Ovary (tissue), 9 donors: ENCODE measurements around the gene RILPL2. TPM values are rescaled to one million over a fixed set of nuclear protein-coding genes. Genes with fewer than 3 reads are reported as not detected.
"Not testable (repeated sequence)": the region's sequence is repeated elsewhere in the genome, so short reads cannot be mapped to it uniquely, and the experiment has no call there.

Source experiments
- DNase-seq, 5 donors: peaks; one replicate each; pipeline ENCODE4 v3.0.0-alpha.2; 2019 to 2020
- H3K27ac ChIP-seq, 2 donors: fragments of 200-600 bp; one replicate each; pipeline versions ENCODE4 v1.5.1 to v1.8.0; 2019 to 2022
- H3K27me3 ChIP-seq: fragments of 200-600 bp; one replicate; pipeline ENCODE4 v1.8.0; 2022
- H3K36me3 ChIP-seq: fragments of 200-600 bp; sonication (generic); one replicate; pipeline ENCODE4 v1.5.1; 2019
- H3K4me1 ChIP-seq: one replicate; pipeline ENCODE4 v1.8.1; 2013; ENCODE audit warnings: mild to moderate bottlenecking, moderate library complexity; ENCODE audit not compliant: insufficient read depth
- H3K4me3 ChIP-seq: fragments of 200-600 bp; sonication (generic); one replicate; pipeline ENCODE4 v1.5.1; 2017
- H3K9me3 ChIP-seq, 2 donors: fragments of 200-600 bp in 1 of 2; sonication (generic) in 1 of 2; one replicate each; pipeline versions ENCODE4 v1.5.1 to v1.8.1; 2013 to 2019; ENCODE audit warnings: mild to moderate bottlenecking in 1 of 2, moderate library complexity in 1 of 2
- EP300 ChIP-seq: sonication (generic); formaldehyde crosslinking; IDR thresholded peaks from one replicate; pipeline ENCODE4 v1.6.1; 2017; ENCODE audit warnings: antibody characterized with exemption
- POLR2A ChIP-seq: fragments of 450-650 bp; IDR thresholded peaks from one replicate; pipeline ENCODE4 v1.6.1; 2017; ENCODE audit warnings: antibody characterized with exemption, mild to moderate bottlenecking, moderate library complexity
- whole genome bisulfite sequencing, 3 donors: extraction: QIAGEN DNeasy Blood & Tissue Kit in 1 of 3; methylation state at CpG; one replicate each; pipeline versions ENCODE4 v1.1.5 to v1.1.7; 2013 to 2017; 5-methylcytosine and 5-hydroxymethylcytosine counted together
- intact Hi-C, 4 donors: fragments of 100-400 bp; cut with DNase I; formaldehyde crosslinking; loops; one replicate each; pipeline versions ENCODE4 v1.11.0 to v1.15.1; 2022 to 2023
- polyA plus RNA-seq, 2 donors: library from polyadenylated mRNA; stranded (reverse); fragments of 200-250 nt in 1 of 2; fragments of 350-450 nt in 1 of 2; fragmentation: Illumina TruSeq in 1 of 2; extraction: RNeasy Lipid Tissue Mini Kit (QIAGEN cat#74804) in 1 of 2; gene quantifications; one replicate each; pipeline ENCODE4 v1.2.3, GENCODE V29; 2013 to 2014
- total RNA-seq, 7 donors: library from RNA; depleted of rRNA in 2 of 7; stranded (reverse); fragments of >200 nt in 2 of 7; fragmentation: NEBNext Ultra II Directional in 3 of 7; extraction: Animal tissue kit (Norgen Biotek cat#: 25700) in 3 of 7; gene quantifications; one replicate each; pipeline versions ENCODE4 v1.1.0 to v1.2.4, GENCODE V29; 2016 to 2023
- TF ChIP-seq, protein P1 (sequence below), 3 donors: fragments of 450-650 bp in 2 of 3; fragments of 200-600 bp in 1 of 3; IDR thresholded peaks; one replicate each; pipeline versions ENCODE4 v1.5.1 to v1.8.0; 2016 to 2022; ENCODE audit warnings: antibody characterized with exemption in 3 of 3, mild to moderate bottlenecking in 1 of 3
- donor health status: DM: no; HTN: no; CAD: no; lungs with moderate emphysema.
- donor health status: DM: no; HTN: no; CAD: no.
- donor health status: Bipolar disorder and iron deficiency.
- donor health status: DM: yes; HTN: yes; CAD: no.
- donor health status: DM: no; HTN: no; CAD: no.
- donor health status: DM: yes; HTN: yes; CAD: no.

Gene RILPL2
- total and polyA plus RNA-seq, 9 donors, result 4.6 to 8.7 (median 5.8) TPM

DNA sequence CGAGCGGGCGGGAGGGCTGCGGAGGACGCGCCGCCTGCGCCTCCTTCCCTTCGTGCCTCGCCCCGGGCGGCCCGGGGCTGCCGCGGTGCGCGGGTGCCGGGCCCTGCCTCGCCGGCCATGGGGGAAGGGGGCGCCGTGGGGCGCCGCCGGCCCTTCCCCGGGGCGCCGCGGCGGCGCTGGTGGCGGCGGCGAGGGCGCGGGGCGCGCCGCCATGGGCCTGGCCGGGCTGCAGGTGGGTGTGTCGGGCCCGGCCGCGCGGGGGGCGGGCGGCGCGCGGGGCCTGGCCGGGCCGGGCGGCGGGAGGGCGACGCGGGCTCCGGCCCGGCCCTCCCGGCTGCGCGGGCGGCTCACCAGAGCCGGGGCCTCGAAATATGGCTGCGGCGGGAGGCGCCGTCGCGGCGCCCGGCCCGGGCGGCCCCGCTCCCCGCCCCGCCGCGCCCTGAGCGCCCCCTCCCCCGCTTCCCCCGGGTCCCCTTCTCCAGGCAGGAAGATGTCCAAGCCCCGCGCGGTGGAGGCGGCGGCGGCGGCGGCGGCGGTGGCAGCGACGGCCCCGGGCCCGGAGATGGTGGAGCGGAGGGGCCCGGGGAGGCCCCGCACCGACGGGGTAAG, 47.4 kb downstream of the RILPL2 start:
- peak overlapping the region; percentile 44 for H3K4me3 ChIP-seq
- H3K27me3 ChIP-seq, result no peaks in the 10 kb centered on the region
- H3K27ac ChIP-seq, result peak overlapping the region; percentile 74 to 76
- no peaks in the 10 kb centered on the region for H3K9me3 ChIP-seq
- no peaks in the 10 kb centered on the region for H3K36me3 ChIP-seq
- DNase-seq, result peak in 3 of 5 donors; percentile 18 to 49 (median 38)
- no peak for TF ChIP-seq POLR2A
- no peak for TF ChIP-seq EP300
- TF ChIP-seq, protein P1, sequence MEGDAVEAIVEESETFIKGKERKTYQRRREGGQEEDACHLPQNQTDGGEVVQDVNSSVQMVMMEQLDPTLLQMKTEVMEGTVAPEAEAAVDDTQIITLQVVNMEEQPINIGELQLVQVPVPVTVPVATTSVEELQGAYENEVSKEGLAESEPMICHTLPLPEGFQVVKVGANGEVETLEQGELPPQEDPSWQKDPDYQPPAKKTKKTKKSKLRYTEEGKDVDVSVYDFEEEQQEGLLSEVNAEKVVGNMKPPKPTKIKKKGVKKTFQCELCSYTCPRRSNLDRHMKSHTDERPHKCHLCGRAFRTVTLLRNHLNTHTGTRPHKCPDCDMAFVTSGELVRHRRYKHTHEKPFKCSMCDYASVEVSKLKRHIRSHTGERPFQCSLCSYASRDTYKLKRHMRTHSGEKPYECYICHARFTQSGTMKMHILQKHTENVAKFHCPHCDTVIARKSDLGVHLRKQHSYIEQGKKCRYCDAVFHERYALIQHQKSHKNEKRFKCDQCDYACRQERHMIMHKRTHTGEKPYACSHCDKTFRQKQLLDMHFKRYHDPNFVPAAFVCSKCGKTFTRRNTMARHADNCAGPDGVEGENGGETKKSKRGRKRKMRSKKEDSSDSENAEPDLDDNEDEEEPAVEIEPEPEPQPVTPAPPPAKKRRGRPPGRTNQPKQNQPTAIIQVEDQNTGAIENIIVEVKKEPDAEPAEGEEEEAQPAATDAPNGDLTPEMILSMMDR (IDR thresholded peaks at IDR 0.05), result no peak
- 0% methylated on average over 16 to 90 of the region's 102 CpGs for WGBS, 3 donors
- H3K4me1 ChIP-seq, result peaks cover 12% of the 10 kb centered on the region
- intact Hi-C loops, result loop anchor here in 1 of 4 donors (2.0 kb wide), 1 partner anchor 24 kb away; the partner anchor contains the start of gene SBNO1

GRCh38 chr12:123388177-123388950, 48.1 kb downstream of the RILPL2 start:
- Histone ChIP-seq H3K36me3 (no peaks in the 10 kb centered on the region), H3K4me3 (peak overlapping the region; percentile 38), H3K4me1 (peaks cover 12% of the 10 kb centered on the region), H3K9me3 (no peaks in the 10 kb centered on the region), H3K27me3 (no peaks in the 10 kb centered on the region), H3K27ac (peak overlapping the region; percentile 66 to 67)
- 1% methylated on average over 38 to 52 of the region's 52 CpGs for WGBS, 3 donors
- intact Hi-C loops, result loop anchor here in 1 of 4 donors (2.0 kb wide), 1 partner anchor 24 kb away; the partner anchor contains the start of gene SBNO1
- peak; percentile 75 to 86 (median 82) for DNase-seq
- no peak for TF ChIP-seq POLR2A
- TF ChIP-seq EP300, result no peak
- TF ChIP-seq, protein P1 (IDR thresholded peaks at IDR 0.05), result no peak

DNA sequence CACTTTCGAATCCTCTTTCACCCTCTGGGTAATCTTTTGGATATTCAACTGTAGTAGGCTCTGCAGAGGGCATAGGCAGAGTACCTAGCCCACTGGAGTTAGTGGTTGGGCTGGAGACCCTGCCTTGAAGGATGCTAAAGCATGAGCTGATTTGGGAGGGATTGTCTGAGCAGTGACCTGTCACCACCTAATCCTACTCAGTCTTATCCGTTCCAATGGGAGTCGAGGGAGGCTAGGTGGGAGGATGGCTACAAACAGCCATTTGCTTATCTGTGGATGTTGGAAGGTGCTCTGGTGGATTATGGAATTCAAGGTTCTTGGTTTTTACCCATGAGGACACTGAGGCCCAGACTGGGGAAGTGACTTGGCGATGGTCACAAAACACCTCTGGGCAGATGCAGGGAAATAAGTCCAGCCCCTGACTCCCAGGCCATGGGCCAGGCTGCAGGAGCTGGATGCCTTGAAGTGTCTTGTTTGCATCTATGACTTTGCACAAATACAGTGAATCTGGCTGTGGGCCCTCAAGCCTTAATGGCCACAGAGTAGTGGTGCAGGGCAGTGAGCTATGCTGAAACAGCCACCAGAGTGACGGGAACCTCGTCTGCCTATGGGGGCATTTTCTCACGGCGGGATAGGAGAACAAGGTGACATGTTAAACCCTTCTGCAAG, 48.8 kb downstream of the RILPL2 start:
- Histone ChIP-seq H3K9me3 (no peaks in the 10 kb centered on the region), H3K4me3 (no peak overlapping the region), H3K27me3 (no peaks in the 10 kb centered on the region), H3K27ac (no peak overlapping the region), H3K4me1 (peaks cover 14% of the 10 kb centered on the region), H3K36me3 (no peaks in the 10 kb centered on the region)
- TF ChIP-seq EP300 (no peak), POLR2A (no peak)
- TF ChIP-seq, protein P1 (IDR thresholded peaks at IDR 0.05), result no peak
- intact Hi-C loops, result loop anchor here in 1 of 4 donors (2.0 kb wide), 1 partner anchor 23 kb away; the partner anchor contains the start of gene SBNO1
- DNase-seq, result peak in 1 of 5 donors; percentile 36
- 55 to 65% (median 59%) methylated on average over 8 of the region's 8 CpGs for WGBS, 3 donors

DNA sequence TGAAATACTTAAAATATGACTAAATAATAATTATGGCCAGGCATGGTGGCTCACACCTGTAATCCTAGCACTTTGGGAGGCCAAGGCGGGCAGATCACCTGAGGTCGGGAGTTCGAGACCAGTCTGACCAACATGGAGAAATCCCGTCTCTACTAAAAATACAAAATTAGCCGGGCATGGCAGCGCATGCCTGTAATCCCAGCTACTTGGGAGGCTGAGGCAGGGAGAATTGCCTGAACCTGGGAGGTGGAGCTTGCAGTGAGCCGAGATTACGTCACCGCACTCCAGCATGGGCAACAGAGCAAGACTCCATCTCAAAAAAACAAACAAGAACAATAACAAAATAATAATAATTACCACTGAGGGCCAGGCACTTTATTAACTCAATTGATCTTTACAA, 50.9 kb downstream of the RILPL2 start:
- H3K4me3 ChIP-seq, H3K27me3 ChIP-seq, intact Hi-C loops, H3K27ac ChIP-seq, H3K36me3 ChIP-seq, DNase-seq, H3K9me3 ChIP-seq: not testable (repeated sequence)
- WGBS, 3 donors, result 93 to 96% (median 94%) methylated on average over 9 of the region's 9 CpGs
- H3K4me1 ChIP-seq, result peaks cover 14% of the 10 kb centered on the region
